Spinal cord (tissue), 10 donors: ENCODE results near the gene GPR6. TPM values are rescaled to one million over a fixed set of nuclear protein-coding genes. Genes with fewer than 3 reads are reported as not detected.

Experiments used
- DNase-seq, 6 donors: peaks; one replicate each; pipeline versions ENCODE4 v3.0.0 to v3.0.0-alpha.2; 2013 to 2015; ENCODE audit warnings: low spot score in 6 of 6, low read depth in 4 of 6
- H3K27ac ChIP-seq: one replicate; pipeline ENCODE4 v1.5.1; 2013; ENCODE audit warnings: low read depth, low read length, control low read depth
- H3K27me3 ChIP-seq: one replicate; pipeline ENCODE4 v1.6.1; 2013; ENCODE audit warnings: low read length; ENCODE audit not compliant: control insufficient read depth, insufficient read depth
- H3K36me3 ChIP-seq: one replicate; pipeline ENCODE4 v1.6.1; 2013; ENCODE audit warnings: low read length; ENCODE audit not compliant: control insufficient read depth, insufficient read depth
- H3K4me1 ChIP-seq: one replicate; pipeline ENCODE4 v1.6.1; 2013; ENCODE audit warnings: low read length; ENCODE audit not compliant: control insufficient read depth, insufficient read depth
- H3K4me3 ChIP-seq: one replicate; pipeline ENCODE4 v1.5.1; 2013; ENCODE audit warnings: low read depth, low read length, control low read depth
- H3K9me3 ChIP-seq: one replicate; pipeline ENCODE4 v1.6.1; 2013; ENCODE audit warnings: low read length; ENCODE audit not compliant: control insufficient read depth, insufficient read depth
- WGBS: methylation state at CpG from one replicate; pipeline ENCODE4 v1.1.5; 2013; ENCODE audit warnings: missing lambda C conversion rate; ENCODE audit not compliant: insufficient coverage; 5-methylcytosine and 5-hydroxymethylcytosine counted together
- long read RNA-seq, 4 donors: transcript quantifications; one replicate each; lab custom pipeline, GENCODE V29; 2026
- polyA plus RNA-seq, 2 donors: library from polyadenylated mRNA; unstranded; fragments of 120-200 nt; gene quantifications; one replicate each; pipeline ENCODE4 v1.2.1, GENCODE V29; 2013; ENCODE audit not compliant: insufficient read length in 2 of 2
- total RNA-seq, 2 donors: library from RNA; depleted of rRNA in 1 of 2; stranded (reverse); fragments of 120-200 nt in 1 of 2; fragments of >200 nt in 1 of 2; gene quantifications; one replicate each; pipeline versions ENCODE4 v1.2.3 to v1.2.4, GENCODE V29; 2013 to 2014
- donor health status: healthy.

GPR6 gene
- total RNA-seq = under 1 TPM; 0.22 to 0.59 TPM
- polyA plus RNA-seq = under 1 TPM; 0.87 to 0.99 TPM
- long read RNA-seq, donor 1, partial matches to known transcripts = 0 of 1 reads
- long read RNA-seq, donor 1, other reads (novel, unspliced or antisense) = 0 of 1 reads
- long read RNA-seq, donor 2, partial matches to known transcripts = 0 of 1 reads
- long read RNA-seq, donor 2, other reads (novel, unspliced or antisense) = 0 of 1 reads
- long read RNA-seq, donor 3 = 0 reads
- long read RNA-seq, donor 4 = 0 reads

- no peak within 1 kb of the TSS for H3K27ac ChIP-seq
- H3K9me3 ChIP-seq = no peaks in the 10 kb centered on the region
- DNase-seq = peak in 5 of 6 donors; percentile 47 to 85 (median 53)
- no peaks in the 10 kb centered on the region for H3K36me3 ChIP-seq
- peaks cover 25% of the 10 kb centered on the region for H3K27me3 ChIP-seq
- WGBS = 0% methylated on average over 34 of the region's 50 CpGs
- peak within 1 kb of the TSS; percentile 10 for H3K4me3 ChIP-seq
- H3K4me1 ChIP-seq = peaks cover 24% of the 10 kb centered on the region
Observed at GRCh38 chr6:109978174-109979032, at the start of gene GPR6. GPR6 (plus strand) TSS chr6:109978311; CDS start chr6:109979113, 802 bp downstream.

GRCh38 chr6:109934293-109934692, 43.8 kb upstream of the GPR6 start:
- Histone ChIP-seq H3K4me1 (no peaks in the 10 kb centered on the region), H3K27ac (no peak overlapping the region), H3K9me3 (no peaks in the 10 kb centered on the region), H3K36me3 (no peaks in the 10 kb centered on the region), H3K27me3 (no peaks in the 10 kb centered on the region), H3K4me3 (no peak overlapping the region)
- 81% methylated on average over 6 of the region's 8 CpGs for WGBS
- no peak for DNase-seq

GRCh38 chr6:109939654-109940053, 38.5 kb upstream of the GPR6 start:
- no peaks in the 10 kb centered on the region for H3K9me3 ChIP-seq
- no peak for DNase-seq
- H3K4me3 ChIP-seq = no peak overlapping the region
- H3K4me1 ChIP-seq = no peaks in the 10 kb centered on the region
- no peaks in the 10 kb centered on the region for H3K36me3 ChIP-seq
- WGBS = no CpG with 5 or more reads among the region's 2 CpGs
- H3K27me3 ChIP-seq = no peaks in the 10 kb centered on the region
- H3K27ac ChIP-seq = no peak overlapping the region

GRCh38 chr6:109944448-109944847, 33.7 kb upstream of the GPR6 start:
- Histone ChIP-seq H3K27me3 (no peaks in the 10 kb centered on the region), H3K4me3 (no peak overlapping the region), H3K36me3 (no peaks in the 10 kb centered on the region), H3K9me3 (no peaks in the 10 kb centered on the region), H3K27ac (no peak overlapping the region), H3K4me1 (no peaks in the 10 kb centered on the region)
- no peak for DNase-seq
- no CpG with 5 or more reads among the region's 4 CpGs for WGBS

- Histone ChIP-seq H3K4me1 (no peaks in the 10 kb centered on the region), H3K27me3 (no peaks in the 10 kb centered on the region), H3K36me3 (no peaks in the 10 kb centered on the region), H3K4me3 (no peak overlapping the region), H3K9me3 (no peaks in the 10 kb centered on the region), H3K27ac (no peak overlapping the region)
- DNase-seq = no peak
Observed at GRCh38 chr6:109945091-109945490, 33.0 kb upstream of the GPR6 start.

GRCh38 chr6:109946979-109947378, 31.1 kb upstream of the GPR6 start:
- H3K27me3 ChIP-seq = no peaks in the 10 kb centered on the region
- DNase-seq = no peak
- H3K36me3 ChIP-seq = no peaks in the 10 kb centered on the region
- H3K9me3 ChIP-seq = no peaks in the 10 kb centered on the region
- 86% methylated on average over 4 of the region's 4 CpGs for WGBS
- no peak overlapping the region for H3K4me3 ChIP-seq
- H3K27ac ChIP-seq = no peak overlapping the region
- H3K4me1 ChIP-seq = no peaks in the 10 kb centered on the region

GRCh38 chr6:109949281-109950065, 28.6 kb upstream of the GPR6 start:
- Histone ChIP-seq H3K27ac (no peak overlapping the region), H3K36me3 (no peaks in the 10 kb centered on the region), H3K9me3 (no peaks in the 10 kb centered on the region), H3K27me3 (no peaks in the 10 kb centered on the region), H3K4me1 (no peaks in the 10 kb centered on the region), H3K4me3 (no peak overlapping the region)
- WGBS = 73% methylated on average over 16 of the region's 19 CpGs
- DNase-seq = no peak

GRCh38 chr6:109955491-109955890, 22.6 kb upstream of the GPR6 start:
- Histone ChIP-seq H3K9me3 (no peaks in the 10 kb centered on the region), H3K27me3 (no peaks in the 10 kb centered on the region), H3K36me3 (no peaks in the 10 kb centered on the region), H3K4me1 (no peaks in the 10 kb centered on the region), H3K27ac (no peak overlapping the region), H3K4me3 (no peak overlapping the region)
- no peak for DNase-seq
- WGBS = no CpG with 5 or more reads among the region's 2 CpGs

- WGBS = 100% methylated on average over 1 of the region's 1 CpG
Observed at GRCh38 chr6:109958626-109959025, 19.5 kb upstream of the GPR6 start.

More at GRCh38 chr6:109958626-109959025, 19.5 kb upstream of the GPR6 start:
- Histone ChIP-seq H3K27me3 (no peaks in the 10 kb centered on the region), H3K4me3 (no peak overlapping the region), H3K9me3 (peaks cover 1% of the 10 kb centered on the region), H3K4me1 (no peaks in the 10 kb centered on the region), H3K36me3 (no peaks in the 10 kb centered on the region), H3K27ac (no peak overlapping the region)
- no peak for DNase-seq
